CD14-positive monocyte (primary cell): Measurements from ENCODE around the gene YIPF4. TPM values are rescaled to one million over a fixed set of nuclear protein-coding genes. Genes with fewer than 3 reads are reported as not detected.
A peak's percentile ranks its signal among the peaks of the same experiment; 100 is the strongest.

Experiments
- DNase-seq, 3 donors: peaks; one replicate each; pipeline ENCODE4 v3.0.0-alpha.2; 2011 to 2022
- H2AFZ ChIP-seq: 2 replicates; pipeline ENCODE4 v1.6.0; 2012; ENCODE audit warnings: mild to moderate bottlenecking, low read depth, low read length, inconsistent platforms; ENCODE audit not compliant: insufficient read depth, poor library complexity, severe bottlenecking
- H3K27ac ChIP-seq, 2 donors: 1 replicate in 1 of 2; 2 replicates in 1 of 2; pipeline ENCODE4 v1.5.1; 2012 to 2013; ENCODE audit warnings: low read length in 2 of 2, control low read depth in 1 of 2, inconsistent platforms in 1 of 2, low read depth in 1 of 2, mild to moderate bottlenecking in 1 of 2
- H3K27me3 ChIP-seq, 2 donors: one replicate each; pipeline versions ENCODE4 v1.6.0 to v1.6.1; 2011 to 2013; ENCODE audit warnings: low read length in 2 of 2; ENCODE audit not compliant: control insufficient read depth in 2 of 2, insufficient read depth in 2 of 2
- H3K36me3 ChIP-seq, 2 donors: replicated peaks in 1 of 2; 1 replicate in 1 of 2; 2 replicates in 1 of 2; pipeline versions ENCODE4 v1.5.1 to v1.6.1; 2012 to 2013; ENCODE audit warnings: low read length in 2 of 2, control low read depth in 1 of 2, inconsistent platforms in 1 of 2, mild to moderate bottlenecking in 1 of 2; ENCODE audit not compliant: insufficient read depth in 2 of 2, control insufficient read depth in 1 of 2
- H3K4me1 ChIP-seq, 2 donors: 1 replicate in 1 of 2; 2 replicates in 1 of 2; pipeline versions ENCODE4 v1.5.1 to v1.6.1; 2012 to 2013; ENCODE audit warnings: low read length in 2 of 2, control low read depth in 1 of 2, inconsistent platforms in 1 of 2, mild to moderate bottlenecking in 1 of 2, moderate library complexity in 1 of 2; ENCODE audit not compliant: insufficient read depth in 2 of 2, control insufficient read depth in 1 of 2
- H3K4me2 ChIP-seq: replicated peaks from 2 replicates; pipeline ENCODE3; 2012; ENCODE audit warnings: low read length, moderate library complexity, mild to moderate bottlenecking; ENCODE audit not compliant: poor library complexity, severe bottlenecking; ENCODE audit errors: extremely low read depth
- H3K4me3 ChIP-seq, 3 experiments: fragments of 200-600 bp in 1 of 3; sonication (generic) in 1 of 3; replicated peaks in 1 of 3; 1 replicate in 2 of 3; 2 replicates in 1 of 3; pipeline ENCODE4 v1.5.1; 2011 to 2013; ENCODE audit warnings: low read length in 3 of 3, mild to moderate bottlenecking in 3 of 3, control low read depth in 2 of 3, low read depth in 2 of 3, inconsistent platforms in 1 of 3, moderate library complexity in 1 of 3
- H3K79me2 ChIP-seq: 2 replicates; pipeline ENCODE4 v1.6.0; 2012; ENCODE audit warnings: mild to moderate bottlenecking, control low read depth, inconsistent platforms, low read length, moderate library complexity; ENCODE audit not compliant: insufficient read depth
- H3K9ac ChIP-seq: 2 replicates; pipeline ENCODE4 v1.6.0; 2017; ENCODE audit warnings: low read length, mild to moderate bottlenecking; ENCODE audit not compliant: insufficient read depth, poor library complexity, severe bottlenecking
- H3K9me3 ChIP-seq, 2 donors: replicated peaks in 1 of 2; 1 replicate in 1 of 2; 2 replicates in 1 of 2; pipeline versions ENCODE4 v1.5.1 to v1.6.1; 2012 to 2013; ENCODE audit warnings: low read length in 2 of 2, control low read depth in 1 of 2; ENCODE audit not compliant: control insufficient read depth in 1 of 2, insufficient read depth in 1 of 2
- H4K20me1 ChIP-seq: 2 replicates; pipeline ENCODE4 v1.6.0; 2012; ENCODE audit warnings: mild to moderate bottlenecking, low read length, control low read depth, moderate library complexity; ENCODE audit not compliant: insufficient read depth
- H3K27ac Mint-ChIP-seq, 7 donors: one replicate each; pipeline ENCODE4 v1.8.0; 2020; ENCODE audit warnings: mild to moderate bottlenecking in 7 of 7, mixed read lengths in 7 of 7, moderate library complexity in 6 of 7, inconsistent platforms in 2 of 7
- H3K27me3 Mint-ChIP-seq, 3 donors: one replicate each; pipeline ENCODE4 v1.8.0; 2021 to 2022; ENCODE audit warnings: low read depth in 3 of 3, mild to moderate bottlenecking in 3 of 3, mixed read lengths in 3 of 3, moderate library complexity in 3 of 3, inconsistent platforms in 1 of 3
- H3K36me3 Mint-ChIP-seq, 2 donors: one replicate each; pipeline ENCODE4 v1.8.0; 2020; ENCODE audit warnings: mixed read lengths in 2 of 2, inconsistent platforms in 1 of 2, mild to moderate bottlenecking in 1 of 2
- H3K4me1 Mint-ChIP-seq: one replicate; pipeline ENCODE4 v1.8.0; 2020; ENCODE audit warnings: mild to moderate bottlenecking, mixed read lengths
- H3K4me3 Mint-ChIP-seq, 2 donors: one replicate each; pipeline ENCODE4 v1.8.0; 2020; ENCODE audit warnings: mild to moderate bottlenecking in 2 of 2, mixed read lengths in 2 of 2, moderate library complexity in 1 of 2
- H3K9me3 Mint-ChIP-seq, 7 donors: one replicate each; pipeline ENCODE4 v1.8.0; 2020 to 2022; ENCODE audit warnings: mixed read lengths in 7 of 7, mild to moderate bottlenecking in 6 of 7, moderate library complexity in 6 of 7, inconsistent platforms in 2 of 7
- CTCF ChIP-seq: fragments of 200-600 bp; IDR thresholded peaks from one replicate; pipeline ENCODE4 v1.8.0; 2022; ENCODE audit warnings: antibody characterized with exemption, mild to moderate bottlenecking
- WGBS: methylation state at CpG from one replicate; pipeline ENCODE4 v1.1.5; 2013; ENCODE audit warnings: missing lambda C conversion rate; ENCODE audit not compliant: insufficient coverage; 5-methylcytosine and 5-hydroxymethylcytosine counted together
- intact Hi-C, 2 donors: fragments of 100-400 bp; cut with micrococcal nuclease; formaldehyde crosslinking; loops; one replicate each; pipeline versions ENCODE4 v1.15.0 to v1.15.1; 2023
- polyA plus RNA-seq, 3 donors: library from polyadenylated mRNA; depleted of rRNA in 1 of 3; unstranded in 2 of 3; stranded (reverse) in 1 of 3; fragments of 300-500 nt in 2 of 3; fragments of >200 nt in 1 of 3; fragmentation: Illumina TruSeq in 2 of 3; gene quantifications; 1 replicate in 2 of 3; 2 replicates in 1 of 3; pipeline ENCODE4 v1.2.3, GENCODE V29; 2012 to 2021

The YIPF4 gene
- polyA plus RNA-seq, 3 donors = 1.5 to 25.7 (median 20.0) TPM

GRCh38 chr2:32242331-32242730 is 35.4 kb upstream of the YIPF4 start:
- Histone ChIP-seq H3K4me3 (no peak overlapping the region), H3K4me1 (no peaks in the 10 kb centered on the region), H3K9ac (no peak overlapping the region), H3K9me3 (no peaks in the 10 kb centered on the region), H4K20me1 (peaks cover 98% of the 10 kb centered on the region), H2AFZ (no peak overlapping the region), H3K36me3 (peaks cover 66 to 96% of the 10 kb centered on the region in 2 donors), H3K27me3 (no peaks in the 10 kb centered on the region), H3K79me2 (peaks cover 52% of the 10 kb centered on the region), H3K27ac (no peak overlapping the region), H3K4me2 (no peak overlapping the region)
- WGBS = 100% methylated on average over 1 of the region's 3 CpGs
- H3K9me3 Mint-ChIP-seq = peaks cover 0 to 6% (median 0%) of the 10 kb centered on the region in 7 donors
- peak overlapping the region in 1 of 7 donors; percentile 42 for H3K27ac Mint-ChIP-seq
- TF ChIP-seq CTCF = no peak
- H3K4me1 Mint-ChIP-seq = peaks cover 5% of the 10 kb centered on the region
- peaks cover 0 to 1% (median 0%) of the 10 kb centered on the region in 3 donors for H3K27me3 Mint-ChIP-seq
- intact Hi-C loops = no loop called here
- H3K4me3 Mint-ChIP-seq = no peak overlapping the region
- peaks cover 74 to 94% of the 10 kb centered on the region in 2 donors for H3K36me3 Mint-ChIP-seq
- DNase-seq = no peak

GRCh38 chr2:32246911-32247310 is 30.8 kb upstream of the YIPF4 start:
- H3K4me1 Mint-ChIP-seq = peaks cover 9% of the 10 kb centered on the region

More at GRCh38 chr2:32246911-32247310, 30.8 kb upstream of the YIPF4 start:
- no CpG with 5 or more reads among the region's 4 CpGs for WGBS
- H3K36me3 ChIP-seq = peaks cover 72 to 95% of the 10 kb centered on the region in 2 donors
- H3K27me3 Mint-ChIP-seq = no peaks in the 10 kb centered on the region
- H4K20me1 ChIP-seq = peaks cover 98% of the 10 kb centered on the region
- TF ChIP-seq CTCF = no peak
- H3K4me3 ChIP-seq = no peak overlapping the region
- no peaks in the 10 kb centered on the region for H3K4me1 ChIP-seq
- H3K27me3 ChIP-seq = no peaks in the 10 kb centered on the region
- no peaks in the 10 kb centered on the region for H3K9me3 ChIP-seq
- no peak overlapping the region for H3K9ac ChIP-seq
- no peak for DNase-seq
- H2AFZ ChIP-seq = no peak overlapping the region
- intact Hi-C loops = no loop called here
- peak overlapping the region in 1 of 7 donors; percentile 82 for H3K27ac Mint-ChIP-seq
- H3K27ac ChIP-seq = no peak overlapping the region
- peaks cover 87% of the 10 kb centered on the region for H3K79me2 ChIP-seq
- H3K9me3 Mint-ChIP-seq = no peaks in the 10 kb centered on the region
- H3K36me3 Mint-ChIP-seq = peaks cover 77 to 90% of the 10 kb centered on the region in 2 donors
- no peak overlapping the region for H3K4me2 ChIP-seq
- H3K4me3 Mint-ChIP-seq = no peak overlapping the region
